Caco-2 (cell line): ENCODE measurements around the gene SERINC2. TPM values are rescaled to one million over a fixed set of nuclear protein-coding genes. Genes with fewer than 3 reads are reported as not detected.

Experiments
- BruUV-seq: library from RNA; stranded (reverse); fragments of 400-500 nt; replicated peaks from 2 replicates; lab custom pipeline; 2021; lab: Mats Ljungman, UMichigan
- CTCF ChIA-PET: fragments of 300-600 bp; sonication (Branson Sonifier 250); formaldehyde crosslinking; loops from one replicate; lab custom pipeline; 2022; ENCODE audit warnings: antibody characterized with exemption; lab: Charles Lee
- POLR2A ChIA-PET: fragments of 300-600 bp; sonication (Branson Sonifier 250); formaldehyde crosslinking; loops from one replicate; lab custom pipeline; 2022; ENCODE audit warnings: antibody characterized with exemption; lab: Charles Lee
- DNase-seq, 2 experiments: peaks; one replicate each; pipeline versions ENCODE4 v3.0.0 to v3.0.0-alpha.2; 2020 to 2022
- H3K27me3 ChIP-seq: replicated peaks from 2 replicates; pipeline ENCODE4 v1.6.0; 2011; ENCODE audit warnings: low read length; ENCODE audit not compliant: control insufficient read depth, insufficient read depth
- H3K36me3 ChIP-seq: 2 replicates; pipeline ENCODE4 v1.5.1; 2011; ENCODE audit warnings: low read length; ENCODE audit not compliant: control insufficient read depth, insufficient read depth
- H3K4me1 ChIP-seq: fragments of 250-450 bp; sonication (Bioruptor Pico); 2 replicates; pipeline ENCODE4 v1.5.1; 2020; ENCODE audit warnings: mild to moderate bottlenecking
- H3K4me3 ChIP-seq: 2 replicates; pipeline ENCODE4 v1.5.1; 2011; ENCODE audit warnings: low read depth, mild to moderate bottlenecking, control low read depth, low read length
- H3K9me3 ChIP-seq: fragments of 250-450 bp; sonication (Bioruptor Pico); 2 replicates; pipeline ENCODE4 v1.5.1; 2020; ENCODE audit warnings: mild to moderate bottlenecking, moderate library complexity
- H3K27ac Mint-ChIP-seq: one replicate; pipeline ENCODE4 v1.8.0; 2022; ENCODE audit warnings: mixed read lengths; ENCODE audit not compliant: unreplicated experiment
- H3K27me3 Mint-ChIP-seq: one replicate; pipeline ENCODE4 v1.8.0; 2022; ENCODE audit warnings: mixed read lengths; ENCODE audit not compliant: insufficient read depth, unreplicated experiment
- H3K36me3 Mint-ChIP-seq: one replicate; pipeline ENCODE4 v1.8.0; 2022; ENCODE audit warnings: mild to moderate bottlenecking, mixed read lengths; ENCODE audit not compliant: insufficient read depth, unreplicated experiment
- H3K4me1 Mint-ChIP-seq: one replicate; pipeline ENCODE4 v1.8.0; 2022; ENCODE audit warnings: low read depth, mixed read lengths; ENCODE audit not compliant: unreplicated experiment
- H3K4me3 Mint-ChIP-seq: one replicate; pipeline ENCODE4 v1.8.0; 2022; ENCODE audit warnings: mild to moderate bottlenecking, moderate library complexity, mixed read lengths; ENCODE audit not compliant: unreplicated experiment
- H3K9me3 Mint-ChIP-seq: one replicate; pipeline ENCODE4 v1.8.0; 2022; ENCODE audit warnings: mixed read lengths; ENCODE audit not compliant: unreplicated experiment
- intact Hi-C: fragments of 100-400 bp; cut with micrococcal nuclease; formaldehyde crosslinking; loops from one replicate; pipeline ENCODE4 v1.10.0; 2022; ENCODE audit not compliant: unreplicated experiment
- total RNA-seq: library from RNA; stranded (reverse); gene quantifications from 2 replicates; pipeline ENCODE4 v1.2.3, GENCODE V29; 2022
- TF ChIP-seq, protein P1 (sequence below), 2 experiments: fragments of 200-600 bp in 1 of 2; IDR thresholded peaks; 1 replicate in 1 of 2; 2 replicates in 1 of 2; pipeline versions ENCODE4 v1.5.1 to v1.8.0; 2011 to 2022; ENCODE audit warnings: antibody characterized with exemption in 1 of 2, control low read depth in 1 of 2, inconsistent platforms in 1 of 2, low read depth in 1 of 2, low read length in 1 of 2, mild to moderate bottlenecking in 1 of 2, moderate library complexity in 1 of 2; ENCODE audit not compliant: insufficient read depth in 1 of 2, severe bottlenecking in 1 of 2, unreplicated experiment in 1 of 2

The SERINC2 gene
- total RNA-seq, 1 experiment from 2014 or later, result 30.0 TPM

DNA sequence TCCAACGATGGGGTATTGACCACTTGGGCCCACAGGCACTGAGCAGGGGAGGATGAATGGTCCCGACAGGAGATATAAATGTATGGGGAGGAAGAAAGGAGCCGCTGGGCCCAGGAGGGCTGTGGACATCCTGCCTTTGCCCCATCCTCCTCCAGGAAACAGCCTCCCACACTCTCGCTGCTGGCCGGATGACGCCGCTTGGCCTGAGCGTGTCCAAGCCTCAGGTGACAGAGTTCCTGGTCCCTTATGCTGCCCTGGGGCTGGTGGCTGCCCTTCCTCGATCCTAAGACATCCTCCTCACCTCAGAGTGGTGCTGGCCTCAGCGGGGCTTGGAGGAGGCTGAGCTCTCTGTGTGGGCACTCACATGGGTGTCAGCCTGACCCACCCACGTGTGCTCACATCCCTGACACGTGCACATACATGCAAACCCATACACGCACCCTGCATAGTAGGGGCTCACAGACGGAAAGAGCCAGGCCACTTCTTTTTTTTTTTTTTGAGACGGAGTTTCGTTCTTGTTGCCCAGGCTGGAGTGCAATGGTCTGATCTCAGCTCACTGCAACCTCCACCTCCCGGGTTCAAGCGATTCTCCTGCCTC lies 5.9 kb upstream of the SERINC2 start:
- CTCF ChIA-PET, result no interaction called here
- POLR2A ChIA-PET, result no interaction called here
- no peaks in the 10 kb centered on the region for H3K27me3 Mint-ChIP-seq
- TF ChIP-seq, protein P1, sequence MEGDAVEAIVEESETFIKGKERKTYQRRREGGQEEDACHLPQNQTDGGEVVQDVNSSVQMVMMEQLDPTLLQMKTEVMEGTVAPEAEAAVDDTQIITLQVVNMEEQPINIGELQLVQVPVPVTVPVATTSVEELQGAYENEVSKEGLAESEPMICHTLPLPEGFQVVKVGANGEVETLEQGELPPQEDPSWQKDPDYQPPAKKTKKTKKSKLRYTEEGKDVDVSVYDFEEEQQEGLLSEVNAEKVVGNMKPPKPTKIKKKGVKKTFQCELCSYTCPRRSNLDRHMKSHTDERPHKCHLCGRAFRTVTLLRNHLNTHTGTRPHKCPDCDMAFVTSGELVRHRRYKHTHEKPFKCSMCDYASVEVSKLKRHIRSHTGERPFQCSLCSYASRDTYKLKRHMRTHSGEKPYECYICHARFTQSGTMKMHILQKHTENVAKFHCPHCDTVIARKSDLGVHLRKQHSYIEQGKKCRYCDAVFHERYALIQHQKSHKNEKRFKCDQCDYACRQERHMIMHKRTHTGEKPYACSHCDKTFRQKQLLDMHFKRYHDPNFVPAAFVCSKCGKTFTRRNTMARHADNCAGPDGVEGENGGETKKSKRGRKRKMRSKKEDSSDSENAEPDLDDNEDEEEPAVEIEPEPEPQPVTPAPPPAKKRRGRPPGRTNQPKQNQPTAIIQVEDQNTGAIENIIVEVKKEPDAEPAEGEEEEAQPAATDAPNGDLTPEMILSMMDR (IDR thresholded peaks at IDR 0.05; ENCODE audit: insufficient read depth in 1 of 2, low read depth in 1 of 2, low read length in 1 of 2, severe bottlenecking in 1 of 2, unreplicated experiment in 1 of 2), result no peak
- H3K9me3 ChIP-seq, result no peaks in the 10 kb centered on the region
- no peaks in the 10 kb centered on the region for H3K27me3 ChIP-seq
- no peaks in the 10 kb centered on the region for H3K4me1 ChIP-seq
- no peak overlapping the region for H3K4me3 ChIP-seq
- no peak overlapping the region for H3K4me3 Mint-ChIP-seq
- intact Hi-C loops, result no loop called here
- peaks cover 2% of the 10 kb centered on the region for H3K4me1 Mint-ChIP-seq
- no peaks in the 10 kb centered on the region for H3K36me3 Mint-ChIP-seq
- no peaks in the 10 kb centered on the region for H3K9me3 Mint-ChIP-seq
- DNase-seq, result no peak
- H3K36me3 ChIP-seq, result no peaks in the 10 kb centered on the region
- no TSS peak for BruUV-seq
- H3K27ac Mint-ChIP-seq, result no peak overlapping the region

DNA sequence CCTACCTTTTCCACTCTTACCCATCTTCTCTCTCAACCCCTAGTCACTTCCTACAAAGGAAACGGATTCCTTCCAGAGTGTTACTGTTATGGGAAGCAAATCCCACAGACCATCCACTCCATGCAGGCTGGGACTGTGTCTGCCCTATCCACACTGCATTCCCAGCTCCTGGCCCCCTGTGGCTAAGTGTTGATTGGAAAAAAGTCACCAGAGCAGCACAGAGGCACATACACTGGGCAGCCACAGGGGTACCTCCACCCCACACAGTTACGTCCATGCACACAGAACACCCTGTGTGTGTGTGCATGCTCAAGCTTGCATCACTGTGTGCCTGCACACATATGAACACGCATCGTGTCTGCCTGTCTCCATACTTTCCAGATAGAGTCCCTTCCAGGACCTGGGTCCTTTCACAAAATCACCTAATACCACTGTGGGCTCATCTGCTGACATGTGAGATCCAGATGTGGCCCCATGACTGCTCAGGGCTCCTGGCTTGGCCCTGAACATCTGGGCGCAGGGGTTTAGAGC lies 4.2 kb upstream of the SERINC2 start:
- no peaks in the 10 kb centered on the region for H3K36me3 ChIP-seq
- H3K4me3 ChIP-seq, result no peak overlapping the region
- 0 out of 2 replicates have a peak, but pooled peaks cover 6% of the 10 kb centered on the region for H3K4me1 ChIP-seq
- CTCF ChIA-PET, result interaction anchor here (0.6 kb wide), 1 partner anchor 138 kb away, joined by 3 read pairs; no protein-coding TSS in a partner anchor
- BruUV-seq, result no TSS peak
- H3K4me1 Mint-ChIP-seq, result peaks cover 7% of the 10 kb centered on the region
- H3K27ac Mint-ChIP-seq, result no peak overlapping the region
- no peaks in the 10 kb centered on the region for H3K9me3 ChIP-seq
- POLR2A ChIA-PET, result no interaction called here
- no peaks in the 10 kb centered on the region for H3K27me3 Mint-ChIP-seq
- H3K4me3 Mint-ChIP-seq, result no peak overlapping the region
- no peak for DNase-seq
- TF ChIP-seq, protein P1 (IDR thresholded peaks at IDR 0.05; ENCODE audit: insufficient read depth in 1 of 2, low read depth in 1 of 2, low read length in 1 of 2, severe bottlenecking in 1 of 2, unreplicated experiment in 1 of 2), result no peak
- no peaks in the 10 kb centered on the region for H3K9me3 Mint-ChIP-seq
- no peaks in the 10 kb centered on the region for H3K27me3 ChIP-seq
- intact Hi-C loops, result no loop called here
- no peaks in the 10 kb centered on the region for H3K36me3 Mint-ChIP-seq

DNA sequence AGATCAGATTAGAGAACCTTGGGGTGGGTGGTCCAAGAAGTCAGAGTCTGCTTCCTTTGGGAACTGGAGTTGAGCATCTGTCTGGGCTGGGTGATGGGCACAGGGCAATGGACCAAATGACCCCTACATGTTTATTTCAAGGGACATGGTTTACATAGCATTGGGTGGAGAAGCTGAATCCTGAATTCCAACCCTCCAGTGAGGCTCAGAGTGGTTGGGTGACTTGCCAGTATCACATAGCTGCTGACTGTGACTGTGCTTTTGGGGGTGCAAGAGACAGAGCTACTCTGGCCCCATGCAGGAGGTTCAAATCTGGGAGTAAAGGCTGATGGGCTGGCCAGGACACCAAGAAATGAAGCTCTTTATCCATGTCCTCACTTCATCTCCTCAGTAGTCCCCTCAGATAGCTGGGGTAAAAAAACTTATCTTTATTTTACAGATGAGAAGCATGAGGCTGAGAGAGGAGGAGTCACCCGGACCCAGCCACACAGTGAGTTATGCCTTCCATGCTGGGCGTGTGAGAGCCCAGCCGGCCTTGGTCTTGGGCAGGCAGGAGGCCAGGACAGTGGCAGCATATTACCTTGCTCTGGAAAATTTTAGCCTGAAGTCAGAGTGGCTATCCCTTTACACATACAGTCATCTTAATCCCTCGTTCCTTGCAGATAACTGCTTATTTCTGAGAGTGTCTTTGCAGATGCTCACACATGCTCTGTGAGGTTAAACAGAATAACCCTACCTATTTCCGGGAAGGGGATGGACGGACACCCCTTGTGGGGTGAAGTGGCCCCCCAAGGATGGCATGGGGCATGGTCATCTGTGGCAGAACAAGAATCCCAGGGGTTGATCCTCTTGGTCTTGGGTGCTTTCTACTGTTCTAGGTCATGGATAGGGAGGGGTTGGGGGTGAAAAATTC lies 2.8 kb upstream of the SERINC2 start:
- Histone ChIP-seq H3K4me1 (0 out of 2 replicates have a peak, but pooled peaks cover 6% of the 10 kb centered on the region), H3K36me3 (no peaks in the 10 kb centered on the region), H3K9me3 (no peaks in the 10 kb centered on the region), H3K27me3 (no peaks in the 10 kb centered on the region), H3K4me3 (no peak overlapping the region)
- DNase-seq, result no peak
- intact Hi-C loops, result no loop called here
- peaks cover 7% of the 10 kb centered on the region for H3K4me1 Mint-ChIP-seq
- BruUV-seq, result no TSS peak
- ChIA-PET CTCF (no interaction called here), POLR2A (no interaction called here)
- no peaks in the 10 kb centered on the region for H3K27me3 Mint-ChIP-seq
- TF ChIP-seq, protein P1 (IDR thresholded peaks at IDR 0.05; ENCODE audit: insufficient read depth in 1 of 2, low read depth in 1 of 2, low read length in 1 of 2, severe bottlenecking in 1 of 2, unreplicated experiment in 1 of 2), result no peak
- no peaks in the 10 kb centered on the region for H3K36me3 Mint-ChIP-seq
- no peak overlapping the region for H3K4me3 Mint-ChIP-seq
- no peak overlapping the region for H3K27ac Mint-ChIP-seq
- no peaks in the 10 kb centered on the region for H3K9me3 Mint-ChIP-seq
